GM12873 (cell line): ENCODE data around the gene SERINC2.

ENCODE experiments used
- TF ChIP-seq, protein P1 (sequence below): IDR thresholded peaks from 2 replicates; pipeline ENCODE4 v1.5.1; 2012; ENCODE audit warnings: low read depth, mild to moderate bottlenecking, moderate library complexity, low read length, control low read depth; ENCODE audit not compliant: insufficient read depth; ENCODE audit errors: missing control alignments

Gene SERINC2

GRCh38 chr1:31445951-31446350, 32.9 kb downstream of the SERINC2 start:
- TF ChIP-seq, protein P1, sequence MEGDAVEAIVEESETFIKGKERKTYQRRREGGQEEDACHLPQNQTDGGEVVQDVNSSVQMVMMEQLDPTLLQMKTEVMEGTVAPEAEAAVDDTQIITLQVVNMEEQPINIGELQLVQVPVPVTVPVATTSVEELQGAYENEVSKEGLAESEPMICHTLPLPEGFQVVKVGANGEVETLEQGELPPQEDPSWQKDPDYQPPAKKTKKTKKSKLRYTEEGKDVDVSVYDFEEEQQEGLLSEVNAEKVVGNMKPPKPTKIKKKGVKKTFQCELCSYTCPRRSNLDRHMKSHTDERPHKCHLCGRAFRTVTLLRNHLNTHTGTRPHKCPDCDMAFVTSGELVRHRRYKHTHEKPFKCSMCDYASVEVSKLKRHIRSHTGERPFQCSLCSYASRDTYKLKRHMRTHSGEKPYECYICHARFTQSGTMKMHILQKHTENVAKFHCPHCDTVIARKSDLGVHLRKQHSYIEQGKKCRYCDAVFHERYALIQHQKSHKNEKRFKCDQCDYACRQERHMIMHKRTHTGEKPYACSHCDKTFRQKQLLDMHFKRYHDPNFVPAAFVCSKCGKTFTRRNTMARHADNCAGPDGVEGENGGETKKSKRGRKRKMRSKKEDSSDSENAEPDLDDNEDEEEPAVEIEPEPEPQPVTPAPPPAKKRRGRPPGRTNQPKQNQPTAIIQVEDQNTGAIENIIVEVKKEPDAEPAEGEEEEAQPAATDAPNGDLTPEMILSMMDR, result no peak

DNA sequence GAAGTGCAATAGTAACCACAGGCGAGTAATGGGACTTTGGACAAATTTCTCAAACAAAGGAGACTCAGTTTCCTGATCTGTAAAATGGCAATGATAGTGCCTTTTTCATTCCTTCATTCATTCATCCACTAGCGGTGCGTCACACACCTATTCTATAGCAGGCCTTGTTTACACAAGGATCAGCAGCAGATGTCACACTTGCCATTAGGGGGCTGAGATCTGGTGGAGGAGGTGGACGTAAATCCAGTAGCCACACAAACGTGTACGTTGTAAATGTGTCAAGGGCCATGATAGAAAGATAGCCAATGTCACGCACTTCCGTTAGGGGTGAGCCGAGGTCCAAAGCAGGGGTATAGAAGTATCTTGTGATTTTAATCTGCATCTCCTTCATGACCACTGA, 34.2 kb downstream of the SERINC2 start:
- TF ChIP-seq, protein P1, result no peak

DNA sequence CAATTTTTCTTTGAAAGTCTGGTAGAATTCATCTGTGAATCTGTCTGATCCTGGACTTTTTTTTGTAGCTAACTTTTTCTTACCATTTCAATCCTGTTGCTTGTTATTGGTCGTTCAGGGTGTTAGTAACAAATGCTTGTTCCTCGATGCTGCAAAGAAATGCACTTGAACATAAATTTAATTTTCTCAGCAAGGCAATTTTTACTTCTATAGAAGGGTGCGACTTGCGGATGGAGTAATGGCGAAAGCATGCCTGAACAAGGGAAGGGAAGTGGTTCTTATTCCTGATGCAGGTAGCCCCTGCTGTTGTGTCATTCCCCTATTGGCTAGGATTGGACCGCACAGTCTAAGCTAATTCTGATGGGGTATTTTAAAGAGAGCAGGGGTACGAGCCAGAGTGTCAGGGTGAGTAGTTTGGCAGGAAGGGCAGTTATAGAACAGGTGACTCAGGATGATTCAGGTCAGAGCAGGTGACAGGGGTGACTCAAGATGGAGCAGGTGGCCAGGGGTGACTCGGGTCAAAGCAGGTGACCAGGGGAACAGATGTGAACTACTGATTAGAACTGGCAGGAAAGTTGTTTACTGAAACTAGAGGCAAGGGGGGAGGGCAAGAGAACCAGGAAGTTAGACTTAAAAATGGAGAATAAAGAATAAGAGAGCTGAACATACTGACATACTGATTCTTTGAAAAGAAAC, 40.5 kb downstream of the SERINC2 start:
- TF ChIP-seq, protein P1, result no peak

GRCh38 chr1:31458287-31458896, 45.4 kb downstream of the SERINC2 start:
- TF ChIP-seq, protein P1, result no peak

DNA sequence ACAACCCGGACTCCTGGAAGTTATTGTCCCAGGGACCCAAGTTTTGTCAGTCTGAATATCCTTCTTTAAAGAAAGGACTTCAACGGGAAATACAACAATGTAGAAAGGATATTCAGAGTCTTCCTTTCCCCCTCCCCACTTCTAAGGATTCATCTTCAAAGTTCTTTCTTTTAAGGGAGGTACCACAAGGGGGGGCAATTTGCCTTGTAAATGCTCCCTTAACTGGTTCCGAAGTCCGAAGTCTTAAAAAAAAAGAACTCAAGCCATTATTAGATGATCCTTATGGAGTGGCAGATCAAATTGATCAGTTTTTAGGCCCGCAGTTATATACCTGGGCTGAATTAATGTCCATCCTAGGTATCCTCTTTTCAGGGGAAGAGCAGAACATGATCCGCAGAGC, 47.0 kb downstream of the SERINC2 start:
- TF ChIP-seq, protein P1, result no peak

DNA sequence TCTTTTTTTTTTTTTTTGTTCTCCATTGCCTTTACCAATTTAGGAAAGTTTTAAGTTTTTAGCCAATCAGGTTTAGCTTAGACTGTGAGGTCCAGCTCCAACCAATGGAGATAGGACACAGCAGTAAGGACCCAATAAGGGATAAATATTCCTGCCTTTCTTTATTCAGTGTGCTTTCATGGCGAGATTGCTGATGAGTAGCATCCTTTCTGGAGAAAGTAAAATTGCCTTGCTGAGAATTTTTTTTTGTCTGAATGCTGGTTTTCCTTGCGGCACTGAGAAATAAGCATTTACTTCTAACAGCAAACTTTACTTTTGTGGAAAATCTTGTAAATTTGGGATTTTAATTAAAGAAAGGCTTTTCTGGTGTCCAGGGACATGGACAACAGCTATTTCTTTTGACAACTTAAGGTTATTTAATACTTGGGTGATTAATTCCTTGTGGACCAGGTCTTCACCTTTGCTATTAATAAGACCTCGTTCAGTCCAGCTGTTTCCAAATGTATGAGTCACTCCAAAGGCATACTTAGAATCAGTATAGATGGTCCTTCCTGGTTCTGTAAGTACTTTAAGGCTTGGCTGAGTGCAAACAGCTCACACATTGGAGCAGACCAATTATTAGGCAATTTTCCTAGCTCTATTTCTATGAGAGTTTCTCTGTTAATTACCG, 54.1 kb downstream of the SERINC2 start:
- TF ChIP-seq, protein P1, result no peak

- TF ChIP-seq, protein P1, result no peak
Observed at GRCh38 chr1:31470794-31471315, 57.8 kb downstream of the SERINC2 start.
